ENCODE results near the gene LCN6.

DNA sequence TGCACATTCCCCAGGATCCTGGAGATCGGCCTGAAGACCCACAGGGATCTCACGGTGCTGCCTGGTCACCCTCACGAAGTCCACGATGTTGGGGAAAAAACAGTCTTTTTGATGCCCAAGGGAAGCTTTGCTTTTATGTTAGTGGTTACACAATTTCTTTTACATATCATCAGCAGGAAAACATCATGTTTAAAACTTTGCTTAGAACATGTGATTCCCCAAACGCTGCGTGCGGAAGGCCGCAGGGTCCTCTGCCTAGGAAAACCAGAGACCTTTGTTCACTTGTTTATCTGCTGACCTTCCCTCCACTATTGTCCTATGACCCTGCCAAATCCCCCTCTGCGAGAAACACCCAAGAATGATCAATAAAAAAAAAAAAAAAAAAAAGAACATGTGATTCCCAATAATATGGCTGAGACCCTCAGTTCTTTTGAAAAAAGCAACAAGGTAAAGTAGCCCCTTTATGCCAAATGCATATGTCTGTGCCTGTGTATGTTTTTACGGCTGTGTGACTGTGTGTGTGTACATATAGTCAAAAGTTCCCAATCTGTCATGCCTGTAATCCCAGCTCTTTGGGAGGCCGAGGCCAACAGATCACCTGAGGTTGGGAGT lies 49.6 kb downstream of the LCN6 start:
- TF ChIP-seq, protein P1, sequence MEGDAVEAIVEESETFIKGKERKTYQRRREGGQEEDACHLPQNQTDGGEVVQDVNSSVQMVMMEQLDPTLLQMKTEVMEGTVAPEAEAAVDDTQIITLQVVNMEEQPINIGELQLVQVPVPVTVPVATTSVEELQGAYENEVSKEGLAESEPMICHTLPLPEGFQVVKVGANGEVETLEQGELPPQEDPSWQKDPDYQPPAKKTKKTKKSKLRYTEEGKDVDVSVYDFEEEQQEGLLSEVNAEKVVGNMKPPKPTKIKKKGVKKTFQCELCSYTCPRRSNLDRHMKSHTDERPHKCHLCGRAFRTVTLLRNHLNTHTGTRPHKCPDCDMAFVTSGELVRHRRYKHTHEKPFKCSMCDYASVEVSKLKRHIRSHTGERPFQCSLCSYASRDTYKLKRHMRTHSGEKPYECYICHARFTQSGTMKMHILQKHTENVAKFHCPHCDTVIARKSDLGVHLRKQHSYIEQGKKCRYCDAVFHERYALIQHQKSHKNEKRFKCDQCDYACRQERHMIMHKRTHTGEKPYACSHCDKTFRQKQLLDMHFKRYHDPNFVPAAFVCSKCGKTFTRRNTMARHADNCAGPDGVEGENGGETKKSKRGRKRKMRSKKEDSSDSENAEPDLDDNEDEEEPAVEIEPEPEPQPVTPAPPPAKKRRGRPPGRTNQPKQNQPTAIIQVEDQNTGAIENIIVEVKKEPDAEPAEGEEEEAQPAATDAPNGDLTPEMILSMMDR (IDR thresholded peaks at IDR 0.05): no peak
- TF ChIP-seq POLR2A (IDR thresholded peaks at IDR 0.05): no peak
